Measurements from ENCODE around the gene HK1. TPM values are rescaled to one million over a fixed set of nuclear protein-coding genes. Genes with fewer than 3 reads are reported as not detected.

Gene HK1
- total RNA-seq, 1 experiment from 2014 or later: 140 TPM

GRCh38 chr10:69415951-69416350 is 137.7 kb downstream of the HK1 start:
- BruUV-seq (replicated peaks): no TSS peak
- intact Hi-C loops (cut with micrococcal nuclease; ENCODE audit: unreplicated experiment): no loop called here

GRCh38 chr10:69416695-69417094 is 138.4 kb downstream of the HK1 start, which contains the start of gene TACR2:
TSS of gene TACR2 (minus strand) at chr10:69416918. CDS start at chr10:69416323, 595 bp downstream.
- H3K4me1 ChIP-seq (replicated peaks; ENCODE audit: insufficient read depth): peaks cover 1% of the 10 kb centered on the region
- ChIA-PET CTCF (no interaction called here), POLR2A (ENCODE audit: unreplicated experiment) (no interaction called here)
- no peaks in the 10 kb centered on the region for H4K20me1 ChIP-seq (ENCODE audit: insufficient read depth)
- intact Hi-C loops (cut with micrococcal nuclease; ENCODE audit: unreplicated experiment): no loop called here
- no peak within 1 kb of the TSS for H3K4me3 ChIP-seq
- H3K9me3 ChIP-seq (ENCODE audit: insufficient read depth, low read depth): no peaks in the 10 kb centered on the region
- no peak within 1 kb of the TSS for H3K4me2 ChIP-seq
- BruUV-seq (replicated peaks): no TSS peak
- H3K36me3 ChIP-seq (ENCODE audit: low read depth): no peaks in the 10 kb centered on the region
- no peak within 1 kb of the TSS for H2AFZ ChIP-seq
- H3K79me2 ChIP-seq (ENCODE audit: low read depth): no peaks in the 10 kb centered on the region
- H3K27ac ChIP-seq: no peak within 1 kb of the TSS
- TF ChIP-seq EZH2 (IDR thresholded peaks at IDR 0.05; ENCODE audit: low read depth): no peak
- TF ChIP-seq CTCF (conservative IDR thresholded peaks at IDR 0.05): no peak
- H3K9me2 ChIP-seq (ENCODE audit: insufficient read depth): no peaks in the 10 kb centered on the region
- 0 out of 2 replicates have a peak, but pooled peaks cover 8% of the 10 kb centered on the region for H3K27me3 ChIP-seq (ENCODE audit: insufficient read depth, low read depth)
- no peak for DNase-seq
- no peaks in the 10 kb centered on the region for H3F3A ChIP-seq (ENCODE audit: insufficient read depth, low read depth)

More at GRCh38 chr10:69415951-69416350, 137.7 kb downstream of the HK1 start:
- Histone ChIP-seq H3K9me3 (ENCODE audit: insufficient read depth, low read depth) (no peaks in the 10 kb centered on the region), H4K20me1 (ENCODE audit: insufficient read depth) (no peaks in the 10 kb centered on the region), H3K4me2 (no peak overlapping the region), H3K79me2 (ENCODE audit: low read depth) (no peaks in the 10 kb centered on the region), H3K27ac (no peak overlapping the region), H2AFZ (no peak overlapping the region), H3K27me3 (ENCODE audit: insufficient read depth, low read depth) (0 out of 2 replicates have a peak, but pooled peaks cover 8% of the 10 kb centered on the region), H3K4me1 (replicated peaks; ENCODE audit: insufficient read depth) (peaks cover 9% of the 10 kb centered on the region), H3K9me2 (ENCODE audit: insufficient read depth) (no peaks in the 10 kb centered on the region), H3F3A (ENCODE audit: insufficient read depth, low read depth) (no peaks in the 10 kb centered on the region), H3K36me3 (ENCODE audit: low read depth) (no peaks in the 10 kb centered on the region), H3K4me3 (no peak overlapping the region)
- TF ChIP-seq CTCF (conservative IDR thresholded peaks at IDR 0.05): no peak
- TF ChIP-seq EZH2 (IDR thresholded peaks at IDR 0.05; ENCODE audit: low read depth): no peak
- CTCF ChIA-PET: interaction anchor here (0.9 kb wide), 1 partner anchor 8 kb away, joined by 4 read pairs; no protein-coding TSS in a partner anchor
- no peak for DNase-seq
- POLR2A ChIA-PET (ENCODE audit: unreplicated experiment): no interaction called here

GRCh38 chr10:69417542-69417941 is 139.2 kb downstream of the HK1 start:
- H3K79me2 ChIP-seq (ENCODE audit: low read depth): no peaks in the 10 kb centered on the region
- DNase-seq: no peak
- ChIA-PET POLR2A (ENCODE audit: unreplicated experiment) (no interaction called here), CTCF (no interaction called here)
- no peaks in the 10 kb centered on the region for H3K9me2 ChIP-seq (ENCODE audit: insufficient read depth)
- intact Hi-C loops (cut with micrococcal nuclease; ENCODE audit: unreplicated experiment): no loop called here
- H3K27ac ChIP-seq: no peak overlapping the region
- H3K4me3 ChIP-seq: no peak overlapping the region
- peaks cover 12% of the 10 kb centered on the region; the same call in 1 of the 2 replicates for H3K27me3 ChIP-seq (ENCODE audit: insufficient read depth, low read depth)
- TF ChIP-seq EZH2 (IDR thresholded peaks at IDR 0.05; ENCODE audit: low read depth): no peak
- no peak for TF ChIP-seq CTCF (conservative IDR thresholded peaks at IDR 0.05)
- H4K20me1 ChIP-seq (ENCODE audit: insufficient read depth): no peaks in the 10 kb centered on the region
- no peaks in the 10 kb centered on the region for H3F3A ChIP-seq (ENCODE audit: insufficient read depth, low read depth)
- no peak overlapping the region for H2AFZ ChIP-seq
- no TSS peak for BruUV-seq (replicated peaks)
- no peaks in the 10 kb centered on the region for H3K4me1 ChIP-seq (replicated peaks; ENCODE audit: insufficient read depth)
- H3K4me2 ChIP-seq: no peak overlapping the region
- H3K36me3 ChIP-seq (ENCODE audit: low read depth): no peaks in the 10 kb centered on the region
- no peaks in the 10 kb centered on the region for H3K9me3 ChIP-seq (ENCODE audit: insufficient read depth, low read depth)
